ENCODE data around the gene TARBP2.

The TARBP2 gene

GRCh38 chr12:53552361-53553327 lies 51.6 kb downstream of the TARBP2 start (continued):
- TF ChIP-seq GLI2 (tag by site-specific recombination; IDR thresholded peaks at IDR 0.05; ENCODE audit: borderline replicate concordance, low read depth) (no peak), SP7 (tag by site-specific recombination; IDR thresholded peaks at IDR 0.05) (no peak), ZNF266 (tag by site-specific recombination; IDR thresholded peaks at IDR 0.05; ENCODE audit: low read depth) (no peak), KLF9 (tag by site-specific recombination; IDR thresholded peaks at IDR 0.05; ENCODE audit: low read depth) (no peak), IKZF3 (tag by site-specific recombination; IDR thresholded peaks at IDR 0.05) (peak; percentile 39; the same call in 1 of the 2 replicates), ZBTB44 (tag by site-specific recombination; IDR thresholded peaks at IDR 0.05) (peak; percentile 90), ZIC2 (tag by site-specific recombination; IDR thresholded peaks at IDR 0.05) (peak; percentile 72), ZBTB6 (tag by site-specific recombination; IDR thresholded peaks at IDR 0.05) (no peak), ZNF843 (tag by site-specific recombination; IDR thresholded peaks at IDR 0.05) (peak; percentile 42; the same call in 1 of the 2 replicates)

Measured in HEK293 (cell line).